AG04450 (cell line): ENCODE results near the gene RNF8. TPM values are rescaled to one million over a fixed set of nuclear protein-coding genes. Genes with fewer than 3 reads are reported as not detected.

Experiments
- CTCF ChIA-PET: fragments of 300-600, 350-600 bp; formaldehyde crosslinking; extraction: SDS; loops from one replicate; lab custom pipeline; 2022; ENCODE audit warnings: antibody characterized with exemption, inconsistent platforms; lab: Charles Lee
- POLR2A ChIA-PET: fragments of 350-600 bp; formaldehyde crosslinking; extraction: SDS; loops from one replicate; lab custom pipeline; 2021; ENCODE audit warnings: antibody characterized with exemption, inconsistent platforms; lab: Yijun Ruan, JAX
- DNase-seq: peaks from one replicate; pipeline ENCODE4 v3.0.0-alpha.2; 2011; ENCODE audit warnings: low read depth, low spot score
- H3K27ac ChIP-seq: one replicate; pipeline ENCODE4 v1.5.1; 2012; ENCODE audit warnings: low read depth, low read length, control low read depth
- H3K27me3 ChIP-seq: one replicate; pipeline ENCODE4 v1.6.0; 2012; ENCODE audit warnings: low read length; ENCODE audit not compliant: control insufficient read depth, insufficient read depth
- H3K4me3 ChIP-seq: 2 replicates; pipeline ENCODE4 v1.5.1; 2011; ENCODE audit warnings: mild to moderate bottlenecking, low read depth, low read length, control low read depth
- H3K9me3 ChIP-seq: 2 replicates; pipeline ENCODE4 v1.5.1; 2012; ENCODE audit warnings: low read length; ENCODE audit not compliant: control insufficient read depth, insufficient read depth
- polyA plus RNA-seq: library from polyadenylated mRNA; depleted of rRNA; stranded (reverse); fragments of >200 nt; gene quantifications from 2 replicates; pipeline ENCODE4 v1.2.3, GENCODE V29; 2011
- TF ChIP-seq, protein P1 (sequence below): IDR thresholded peaks from 2 replicates; pipeline ENCODE4 v1.5.1; 2011; ENCODE audit warnings: low read depth, low read length, control low read depth, inconsistent platforms

The RNF8 gene
- polyA plus RNA-seq, 1 experiment = 26.3 TPM

DNA sequence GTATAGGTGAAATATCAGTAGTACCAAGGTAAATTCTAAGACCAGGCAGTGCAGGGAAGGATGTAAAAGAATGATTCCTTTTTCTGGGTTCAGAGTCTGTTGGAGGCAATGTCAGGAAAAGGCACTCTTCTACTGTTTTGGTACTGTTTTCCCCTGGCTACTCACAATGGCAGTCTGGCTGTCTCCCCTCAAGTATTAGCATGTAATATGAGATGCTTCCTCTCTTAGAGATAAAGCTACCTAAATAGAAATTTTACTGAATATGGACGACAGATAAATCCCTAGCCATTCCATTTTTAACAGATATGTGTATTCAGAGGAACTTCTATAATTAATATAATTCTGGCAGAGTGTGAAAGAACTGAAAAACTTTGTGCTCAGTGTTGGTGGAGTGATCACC is 3.5 kb downstream of the RNF8 start:
- TF ChIP-seq, protein P1, sequence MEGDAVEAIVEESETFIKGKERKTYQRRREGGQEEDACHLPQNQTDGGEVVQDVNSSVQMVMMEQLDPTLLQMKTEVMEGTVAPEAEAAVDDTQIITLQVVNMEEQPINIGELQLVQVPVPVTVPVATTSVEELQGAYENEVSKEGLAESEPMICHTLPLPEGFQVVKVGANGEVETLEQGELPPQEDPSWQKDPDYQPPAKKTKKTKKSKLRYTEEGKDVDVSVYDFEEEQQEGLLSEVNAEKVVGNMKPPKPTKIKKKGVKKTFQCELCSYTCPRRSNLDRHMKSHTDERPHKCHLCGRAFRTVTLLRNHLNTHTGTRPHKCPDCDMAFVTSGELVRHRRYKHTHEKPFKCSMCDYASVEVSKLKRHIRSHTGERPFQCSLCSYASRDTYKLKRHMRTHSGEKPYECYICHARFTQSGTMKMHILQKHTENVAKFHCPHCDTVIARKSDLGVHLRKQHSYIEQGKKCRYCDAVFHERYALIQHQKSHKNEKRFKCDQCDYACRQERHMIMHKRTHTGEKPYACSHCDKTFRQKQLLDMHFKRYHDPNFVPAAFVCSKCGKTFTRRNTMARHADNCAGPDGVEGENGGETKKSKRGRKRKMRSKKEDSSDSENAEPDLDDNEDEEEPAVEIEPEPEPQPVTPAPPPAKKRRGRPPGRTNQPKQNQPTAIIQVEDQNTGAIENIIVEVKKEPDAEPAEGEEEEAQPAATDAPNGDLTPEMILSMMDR = no peak
- ChIA-PET CTCF (interaction anchor here (2.1 kb wide), 1 partner anchor 32 kb away, joined by 7 read pairs; no protein-coding TSS in a partner anchor), POLR2A (no interaction called here)
- Histone ChIP-seq H3K27ac (no peak overlapping the region), H3K4me3 (no peak overlapping the region), H3K27me3 (no peaks in the 10 kb centered on the region), H3K9me3 (no peaks in the 10 kb centered on the region; the same call in 1 of the 2 replicates)
- DNase-seq = no peak

DNA sequence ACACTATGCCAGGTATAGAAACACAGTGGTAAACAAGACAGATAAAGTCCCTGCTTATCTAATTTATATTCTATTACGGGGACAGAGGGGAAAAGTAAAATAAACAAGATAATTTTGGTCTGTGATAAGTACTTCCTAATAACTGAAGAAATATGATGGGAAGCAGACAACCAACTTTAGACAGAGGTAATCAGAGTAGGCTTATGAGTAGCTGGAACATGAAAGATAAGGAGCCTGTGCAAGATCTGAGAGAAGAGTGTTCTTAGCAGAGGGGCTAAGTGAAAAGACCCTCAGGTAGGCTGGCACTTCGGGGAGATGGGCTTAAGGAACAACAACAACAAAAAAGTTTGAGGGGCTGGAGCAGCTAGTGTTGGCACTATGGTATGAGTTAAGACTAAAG is 4.1 kb downstream of the RNF8 start:
- Histone ChIP-seq H3K4me3 (no peak overlapping the region), H3K27ac (no peak overlapping the region), H3K9me3 (no peaks in the 10 kb centered on the region; the same call in 1 of the 2 replicates), H3K27me3 (no peaks in the 10 kb centered on the region)
- TF ChIP-seq, protein P1 = no peak
- POLR2A ChIA-PET = no interaction called here
- CTCF ChIA-PET = no interaction called here
- DNase-seq = no peak

DNA sequence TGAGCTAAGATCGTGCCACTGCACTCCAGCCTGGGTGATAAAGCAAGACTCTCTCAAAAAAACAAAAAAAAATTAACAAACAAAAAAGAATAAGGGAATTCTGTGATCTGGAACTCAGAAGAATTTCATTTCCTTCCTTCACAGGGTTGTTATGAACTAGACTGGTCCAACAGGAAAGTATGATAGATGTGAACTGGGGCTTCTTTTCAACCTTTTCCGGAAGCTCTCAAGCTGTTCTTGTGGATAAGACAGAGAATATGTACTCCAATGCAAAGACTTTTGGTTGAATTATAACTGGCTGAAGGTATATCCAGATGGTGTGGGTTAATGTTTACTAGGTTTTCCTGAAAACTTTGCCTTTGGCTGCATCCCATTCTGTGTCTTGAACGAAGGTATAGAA is 5.3 kb downstream of the RNF8 start:
- Histone ChIP-seq H3K27ac (no peak overlapping the region), H3K4me3 (no peak overlapping the region), H3K9me3 (no peaks in the 10 kb centered on the region; the same call in 1 of the 2 replicates), H3K27me3 (no peaks in the 10 kb centered on the region)
- ChIA-PET CTCF (interaction anchor here (0.9 kb wide), 1 partner anchor 33 kb away, joined by 6 read pairs; no protein-coding TSS in a partner anchor), POLR2A (no interaction called here)
- no peak for DNase-seq
- TF ChIP-seq, protein P1 = no peak

DNA sequence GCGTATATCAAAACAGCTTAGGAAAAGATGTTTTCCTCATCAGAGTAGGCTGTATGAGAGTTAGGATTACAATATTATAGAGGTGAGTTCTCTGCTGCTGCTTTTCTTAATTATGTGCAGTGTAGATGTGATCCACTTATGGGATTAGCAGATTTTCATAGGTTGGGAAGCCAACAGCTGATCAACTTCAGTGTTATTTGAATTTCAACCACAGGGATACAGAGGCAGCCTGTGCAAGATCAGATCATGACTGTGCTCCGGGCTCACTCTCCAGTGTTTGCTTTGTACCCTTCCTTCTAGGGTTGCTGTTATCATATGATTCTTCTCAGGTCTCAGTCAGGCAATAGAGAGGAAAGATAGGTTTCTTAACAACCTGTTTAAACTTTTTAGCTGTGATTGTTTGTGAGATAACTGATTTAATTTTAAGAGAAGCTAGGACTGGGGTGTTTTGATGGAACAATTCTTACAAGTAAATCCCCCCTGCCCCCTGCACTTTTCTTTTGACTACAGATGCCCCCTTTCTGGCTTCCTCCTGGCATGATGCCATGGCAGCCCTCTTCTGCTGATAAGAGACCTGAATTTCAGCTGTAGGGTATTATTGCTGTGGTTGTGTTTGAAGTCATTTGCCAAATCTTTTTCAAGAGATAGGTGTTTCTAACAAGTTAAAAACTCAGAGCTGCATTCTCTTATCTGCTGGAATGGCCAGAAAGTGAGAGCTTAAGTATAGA is 8.5 kb downstream of the RNF8 start:
- H3K27ac ChIP-seq = no peak overlapping the region
- H3K9me3 ChIP-seq = no peaks in the 10 kb centered on the region
- CTCF ChIA-PET = interaction anchor here (0.6 to 2.6 kb wide), 2 partner anchors 34 to 36 kb away, joined by 3 to 11 read pairs; no protein-coding TSS in a partner anchor
- TF ChIP-seq, protein P1 = no peak
- H3K27me3 ChIP-seq = no peaks in the 10 kb centered on the region
- no peak for DNase-seq
- H3K4me3 ChIP-seq = no peak overlapping the region
- POLR2A ChIA-PET = no interaction called here

DNA sequence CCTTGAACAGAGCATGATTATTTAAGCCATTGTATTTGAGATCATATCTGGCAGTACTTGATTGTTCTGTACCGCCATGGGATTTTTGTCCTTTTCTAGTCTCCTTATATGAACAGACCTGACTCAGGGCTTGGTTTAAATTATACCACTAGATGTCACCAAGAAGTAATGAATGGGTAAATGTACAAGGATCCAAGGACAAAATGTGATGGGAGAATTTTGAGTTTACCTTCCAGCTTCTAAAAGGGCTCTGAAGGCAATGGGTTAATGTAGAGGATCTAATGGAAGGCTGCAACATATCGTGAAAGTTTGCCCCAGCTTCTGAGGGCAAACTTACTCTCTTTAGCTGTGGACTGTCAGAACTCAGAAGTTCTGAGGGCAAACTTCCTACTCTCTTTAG is 12.0 kb downstream of the RNF8 start:
- CTCF ChIA-PET = interaction anchor here (0.6 to 1.4 kb wide), 5 partner anchors 40 to 325 kb away, joined by 3 to 4 read pairs (median 4); no protein-coding TSS in a partner anchor
- POLR2A ChIA-PET = no interaction called here
- TF ChIP-seq, protein P1 = peak; percentile 12; the same call in 1 of the 2 replicates

More for the DNA sequence above, 12.0 kb downstream of the RNF8 start:
- H3K27me3 ChIP-seq = no peaks in the 10 kb centered on the region
- no peaks in the 10 kb centered on the region for H3K9me3 ChIP-seq
- no peak overlapping the region for H3K27ac ChIP-seq
- no peak for DNase-seq
- H3K4me3 ChIP-seq = no peak overlapping the region
